Limb (tissue), 2 donors: Measurements from ENCODE around the gene SHC2.

Source experiments
- DNase-seq, 2 donors: peaks; one replicate each; pipeline ENCODE4 v3.0.0-alpha.2; 2016; ENCODE audit errors: extremely low spot score in 2 of 2

The SHC2 gene

GRCh38 chr19:374886-375235, 86.0 kb downstream of the SHC2 start:
- no peak for DNase-seq

- DNase-seq: no peak
Measured at GRCh38 chr19:374183-374885, 86.5 kb downstream of the SHC2 start.

- DNase-seq: no peak
Measured at GRCh38 chr19:373391-374182, 87.2 kb downstream of the SHC2 start.

GRCh38 chr19:372306-372890, 88.4 kb downstream of the SHC2 start:
- peak; percentile 69 to 79 for DNase-seq

GRCh38 chr19:371501-372168, 89.2 kb downstream of the SHC2 start:
- peak in 1 of 2 donors; percentile 25 for DNase-seq

- peak in 1 of 2 donors; percentile 16 for DNase-seq
Measured at GRCh38 chr19:370641-371330, 90.0 kb downstream of the SHC2 start.

- DNase-seq: peak in 1 of 2 donors; percentile 14
Measured at GRCh38 chr19:369876-370275, 91.0 kb downstream of the SHC2 start.

GRCh38 chr19:369256-369655, 91.6 kb downstream of the SHC2 start:
- DNase-seq: no peak

- DNase-seq: no peak
Measured at GRCh38 chr19:368630-369024, 92.2 kb downstream of the SHC2 start.

- no peak for DNase-seq
Measured at GRCh38 chr19:367963-368629, 92.7 kb downstream of the SHC2 start.

GRCh38 chr19:367561-367960, 93.3 kb downstream of the SHC2 start:
- DNase-seq: no peak

- no peak for DNase-seq
Measured at GRCh38 chr19:366951-367350, 93.9 kb downstream of the SHC2 start.
